ENCODE measurements around the gene CD47.

The CD47 gene

GRCh38 chr3:108062051-108062450, 28.8 kb downstream of the CD47 start:
- peak; percentile 11 for DNase-seq (ENCODE audit: low spot score)
- no peak for TF ChIP-seq CTCF (IDR thresholded peaks at IDR 0.05; ENCODE audit: extremely low read depth, insufficient read depth, missing control alignments)
- in situ Hi-C loops (cut with MboI; ENCODE audit: low pct_unique_long_range_greater_than_20kb, low sequenced_read_pairs, unreplicated experiment), result no loop called here

GRCh38 chr3:108060331-108060730, 30.5 kb downstream of the CD47 start:
- TF ChIP-seq CTCF (IDR thresholded peaks at IDR 0.05; ENCODE audit: extremely low read depth, insufficient read depth, missing control alignments), result no peak
- no peak for DNase-seq (ENCODE audit: low spot score)
- in situ Hi-C loops (cut with MboI; ENCODE audit: low pct_unique_long_range_greater_than_20kb, low sequenced_read_pairs, unreplicated experiment), result no loop called here

- TF ChIP-seq CTCF (IDR thresholded peaks at IDR 0.05; ENCODE audit: extremely low read depth, insufficient read depth, missing control alignments), result no peak
- in situ Hi-C loops (cut with MboI; ENCODE audit: low pct_unique_long_range_greater_than_20kb, low sequenced_read_pairs, unreplicated experiment), result no loop called here
- no peak for DNase-seq (ENCODE audit: low spot score)
Observed at GRCh38 chr3:108055931-108056330, 34.9 kb downstream of the CD47 start.

GRCh38 chr3:108054935-108055334, 35.9 kb downstream of the CD47 start:
- no peak for DNase-seq (ENCODE audit: low spot score)
- in situ Hi-C loops (cut with MboI; ENCODE audit: low pct_unique_long_range_greater_than_20kb, low sequenced_read_pairs, unreplicated experiment), result no loop called here
- TF ChIP-seq CTCF (IDR thresholded peaks at IDR 0.05; ENCODE audit: extremely low read depth, insufficient read depth, missing control alignments), result no peak

GRCh38 chr3:108053483-108053882, 37.3 kb downstream of the CD47 start:
- TF ChIP-seq CTCF (IDR thresholded peaks at IDR 0.05; ENCODE audit: extremely low read depth, insufficient read depth, missing control alignments), result no peak
- in situ Hi-C loops (cut with MboI; ENCODE audit: low pct_unique_long_range_greater_than_20kb, low sequenced_read_pairs, unreplicated experiment), result no loop called here
- no peak for DNase-seq (ENCODE audit: low spot score)

- no peak for DNase-seq (ENCODE audit: low spot score)
- no peak for TF ChIP-seq CTCF (IDR thresholded peaks at IDR 0.05; ENCODE audit: extremely low read depth, insufficient read depth, missing control alignments)
Observed at GRCh38 chr3:108053067-108053466, 37.8 kb downstream of the CD47 start.

GRCh38 chr3:108051005-108051404, 39.8 kb downstream of the CD47 start:
- TF ChIP-seq CTCF (IDR thresholded peaks at IDR 0.05; ENCODE audit: extremely low read depth, insufficient read depth, missing control alignments), result no peak
- no peak for DNase-seq (ENCODE audit: low spot score)
- in situ Hi-C loops (cut with MboI; ENCODE audit: low pct_unique_long_range_greater_than_20kb, low sequenced_read_pairs, unreplicated experiment), result no loop called here

More at GRCh38 chr3:108053067-108053466, 37.8 kb downstream of the CD47 start:
- in situ Hi-C loops (cut with MboI; ENCODE audit: low pct_unique_long_range_greater_than_20kb, low sequenced_read_pairs, unreplicated experiment), result no loop called here
